Measurements from ENCODE around the gene TXNDC2.

Gene TXNDC2

GRCh38 chr18:9861157-9861556 is 24.6 kb upstream of the TXNDC2 start:
- DNase-seq: no peak

GRCh38 chr18:9861933-9862332 is 23.8 kb upstream of the TXNDC2 start:
- no peak for DNase-seq

- DNase-seq: no peak
These were observed 23.1 kb upstream of the TXNDC2 start for GRCh38 chr18:9862686-9863085.

GRCh38 chr18:9863282-9863681 is 22.5 kb upstream of the TXNDC2 start:
- no peak for DNase-seq

GRCh38 chr18:9865764-9866490 is 19.8 kb upstream of the TXNDC2 start:
- DNase-seq: no peak

GRCh38 chr18:9866627-9867026 is 19.1 kb upstream of the TXNDC2 start:
- no peak for DNase-seq

GRCh38 chr18:9867071-9867594 is 18.6 kb upstream of the TXNDC2 start:
- DNase-seq: no peak

- no peak for DNase-seq
These were observed 16.7 kb upstream of the TXNDC2 start for GRCh38 chr18:9868857-9869714.

- no peak for DNase-seq
These were observed 15.9 kb upstream of the TXNDC2 start for GRCh38 chr18:9869715-9870430.

GRCh38 chr18:9870431-9871008 is 15.3 kb upstream of the TXNDC2 start:
- no peak for DNase-seq

GRCh38 chr18:9871244-9871746 is 14.5 kb upstream of the TXNDC2 start:
- DNase-seq: no peak

- no peak for DNase-seq
These were observed 12.9 kb upstream of the TXNDC2 start for GRCh38 chr18:9872823-9873222.

GRCh38 chr18:9874728-9875127 is 11.0 kb upstream of the TXNDC2 start:
- DNase-seq: no peak

GRCh38 chr18:9876212-9876866 is 9.4 kb upstream of the TXNDC2 start:
- no peak for DNase-seq

- no peak for DNase-seq
These were observed 8.7 kb upstream of the TXNDC2 start for GRCh38 chr18:9876867-9877654.

GRCh38 chr18:9877655-9878014 is 8.1 kb upstream of the TXNDC2 start:
- no peak for DNase-seq

- no peak for DNase-seq
These were observed 7.7 kb upstream of the TXNDC2 start for GRCh38 chr18:9878095-9878494.

- no peak for DNase-seq
These were observed 7.0 kb upstream of the TXNDC2 start for GRCh38 chr18:9878783-9879242.

- DNase-seq: no peak
These were observed 1.7 kb upstream of the TXNDC2 start for GRCh38 chr18:9884090-9884489.

- DNase-seq: no peak
These were observed 1.1 kb upstream of the TXNDC2 start for GRCh38 chr18:9884532-9885140.

- DNase-seq: no peak
These were observed 204 bp downstream of the TXNDC2 start for GRCh38 chr18:9886005-9886348.
